Measurements from ENCODE around the gene STXBP5. TPM values are rescaled to one million over a fixed set of nuclear protein-coding genes. Genes with fewer than 3 reads are reported as not detected.

STXBP5 gene
- total and polyA plus RNA-seq, 9 of the 15 experiments (the other 6 are each of a cell fraction or from before 2014, with no cell fraction given) = 23.3 to 172 (median 71.5) TPM

DNA sequence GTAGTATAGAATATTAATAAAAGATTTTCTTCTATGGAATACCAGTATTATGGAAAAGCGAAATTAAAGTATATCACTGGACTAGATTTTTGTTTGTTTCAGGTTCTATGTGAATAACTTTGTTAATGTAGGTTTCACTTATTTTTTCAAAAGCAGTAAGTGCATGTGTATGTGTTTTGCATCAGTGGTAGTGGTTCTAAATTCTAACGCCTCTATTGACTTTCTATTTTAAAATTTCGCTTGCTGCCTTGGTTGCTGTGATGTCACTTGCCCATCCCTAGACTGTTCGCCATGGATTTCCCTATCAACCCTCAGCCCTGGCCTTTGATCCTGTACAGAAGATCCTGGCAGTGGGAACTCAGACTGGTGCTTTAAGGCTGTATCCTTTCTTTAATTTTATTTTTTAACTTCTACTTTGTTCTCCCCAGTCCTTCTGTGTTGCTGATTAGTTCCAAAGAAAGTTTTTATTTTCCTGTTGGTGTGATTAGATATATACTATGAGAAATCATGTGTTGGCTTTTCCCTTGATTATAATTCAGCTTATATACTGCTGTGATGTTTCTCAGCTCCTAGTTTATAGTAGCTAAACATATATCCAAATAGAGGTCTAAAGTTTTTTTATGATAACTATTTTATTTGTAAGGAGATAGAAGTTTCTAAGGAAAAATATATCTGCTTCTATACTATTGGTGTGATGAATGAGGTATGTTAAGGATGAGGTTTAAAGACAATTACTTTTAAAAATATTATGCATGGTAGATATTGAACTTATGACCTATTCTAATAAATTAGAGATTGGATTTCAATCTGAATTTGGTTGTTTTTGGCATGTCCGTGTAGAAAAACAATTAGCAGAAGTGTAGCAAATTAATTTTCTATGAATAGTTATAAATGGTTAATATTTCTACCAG lies 1.7 kb downstream of the STXBP5 start (continued):
- no peak for TF ChIP-seq USF1 (CRISPR knock-in tag; IDR thresholded peaks at IDR 0.05)
- TF ChIP-seq ARHGAP35 (IDR thresholded peaks at IDR 0.05; ENCODE audit: partially characterized antibody) = no peak
- TF ChIP-seq CHD2 (IDR thresholded peaks at IDR 0.05; ENCODE audit: low read depth, low read length) = no peak
- no peak for TF ChIP-seq RFX7 (CRISPR knock-in tag; IDR thresholded peaks at IDR 0.05)
- TF ChIP-seq ZZZ3 (IDR thresholded peaks at IDR 0.05) = no peak
- TF ChIP-seq TBP (optimal IDR thresholded peaks at IDR 0.05; ENCODE audit: low read depth, low read length) = no peak
- TF ChIP-seq, protein P1, sequence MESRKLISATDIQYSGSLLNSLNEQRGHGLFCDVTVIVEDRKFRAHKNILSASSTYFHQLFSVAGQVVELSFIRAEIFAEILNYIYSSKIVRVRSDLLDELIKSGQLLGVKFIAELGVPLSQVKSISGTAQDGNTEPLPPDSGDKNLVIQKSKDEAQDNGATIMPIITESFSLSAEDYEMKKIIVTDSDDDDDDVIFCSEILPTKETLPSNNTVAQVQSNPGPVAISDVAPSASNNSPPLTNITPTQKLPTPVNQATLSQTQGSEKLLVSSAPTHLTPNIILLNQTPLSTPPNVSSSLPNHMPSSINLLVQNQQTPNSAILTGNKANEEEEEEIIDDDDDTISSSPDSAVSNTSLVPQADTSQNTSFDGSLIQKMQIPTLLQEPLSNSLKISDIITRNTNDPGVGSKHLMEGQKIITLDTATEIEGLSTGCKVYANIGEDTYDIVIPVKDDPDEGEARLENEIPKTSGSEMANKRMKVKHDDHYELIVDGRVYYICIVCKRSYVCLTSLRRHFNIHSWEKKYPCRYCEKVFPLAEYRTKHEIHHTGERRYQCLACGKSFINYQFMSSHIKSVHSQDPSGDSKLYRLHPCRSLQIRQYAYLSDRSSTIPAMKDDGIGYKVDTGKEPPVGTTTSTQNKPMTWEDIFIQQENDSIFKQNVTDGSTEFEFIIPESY (CRISPR knock-in tag; IDR thresholded peaks at IDR 0.05) = no peak
- no peak for TF ChIP-seq CSDE1 (IDR thresholded peaks at IDR 0.05)
- no peak for TF ChIP-seq TRIM28 (IDR thresholded peaks at IDR 0.05)
- TF ChIP-seq DIDO1 (tag; IDR thresholded peaks at IDR 0.05; ENCODE audit: low read depth) = no peak
- TF ChIP-seq, protein P2, sequence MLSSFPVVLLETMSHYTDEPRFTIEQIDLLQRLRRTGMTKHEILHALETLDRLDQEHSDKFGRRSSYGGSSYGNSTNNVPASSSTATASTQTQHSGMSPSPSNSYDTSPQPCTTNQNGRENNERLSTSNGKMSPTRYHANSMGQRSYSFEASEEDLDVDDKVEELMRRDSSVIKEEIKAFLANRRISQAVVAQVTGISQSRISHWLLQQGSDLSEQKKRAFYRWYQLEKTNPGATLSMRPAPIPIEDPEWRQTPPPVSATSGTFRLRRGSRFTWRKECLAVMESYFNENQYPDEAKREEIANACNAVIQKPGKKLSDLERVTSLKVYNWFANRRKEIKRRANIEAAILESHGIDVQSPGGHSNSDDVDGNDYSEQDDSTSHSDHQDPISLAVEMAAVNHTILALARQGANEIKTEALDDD (IDR thresholded peaks at IDR 0.05) = 0 out of 2 replicates have a peak, but pooled peaks have one; percentile 22
- TF ChIP-seq YBX1 (IDR thresholded peaks at IDR 0.05) = no peak
- TF ChIP-seq ZNF740 (CRISPR knock-in tag; IDR thresholded peaks at IDR 0.05) = no peak
- no peak for TF ChIP-seq ZNF740 (tag; IDR thresholded peaks at IDR 0.05)
- no peak; the same call in 1 of the 2 replicates for TF ChIP-seq NFIC (IDR thresholded peaks at IDR 0.05)
- no peak for TF ChIP-seq MEF2A (IDR thresholded peaks at IDR 0.05; ENCODE audit: control insufficient read depth, low read depth, low read length)
- TF ChIP-seq ZNF589 (CRISPR knock-in tag; IDR thresholded peaks at IDR 0.05; ENCODE audit: low read depth) = no peak; the same call in 1 of the 2 replicates
- peak; percentile 52; the same call in 1 of the 2 replicates for TF ChIP-seq FOXM1 (IDR thresholded peaks at IDR 0.05; ENCODE audit: low read depth)
- TF ChIP-seq FOXM1 (CRISPR knock-in tag; IDR thresholded peaks at IDR 0.05; ENCODE audit: low read depth) = no peak
- TF ChIP-seq, protein P3, sequence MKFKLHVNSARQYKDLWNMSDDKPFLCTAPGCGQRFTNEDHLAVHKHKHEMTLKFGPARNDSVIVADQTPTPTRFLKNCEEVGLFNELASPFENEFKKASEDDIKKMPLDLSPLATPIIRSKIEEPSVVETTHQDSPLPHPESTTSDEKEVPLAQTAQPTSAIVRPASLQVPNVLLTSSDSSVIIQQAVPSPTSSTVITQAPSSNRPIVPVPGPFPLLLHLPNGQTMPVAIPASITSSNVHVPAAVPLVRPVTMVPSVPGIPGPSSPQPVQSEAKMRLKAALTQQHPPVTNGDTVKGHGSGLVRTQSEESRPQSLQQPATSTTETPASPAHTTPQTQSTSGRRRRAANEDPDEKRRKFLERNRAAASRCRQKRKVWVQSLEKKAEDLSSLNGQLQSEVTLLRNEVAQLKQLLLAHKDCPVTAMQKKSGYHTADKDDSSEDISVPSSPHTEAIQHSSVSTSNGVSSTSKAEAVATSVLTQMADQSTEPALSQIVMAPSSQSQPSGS (CRISPR knock-in tag; IDR thresholded peaks at IDR 0.05) = no peak

Measured in K562 (cell line).